K562 (cell line): Measurements from ENCODE around the gene PNLIPRP1. TPM values are rescaled to one million over a fixed set of nuclear protein-coding genes. Genes with fewer than 3 reads are reported as not detected.

Experiments used
- ATAC-seq: fragments of 200-7000 bp; cut with Tn5 transposase; 3 replicates; pipeline ENCODE4 v1.9.1; 2020; ENCODE audit warnings: moderate library complexity
- BruUV-seq: library from RNA; stranded (reverse); fragments of 400-500 nt; replicated peaks from 2 replicates; lab custom pipeline; 2021; lab: Mats Ljungman, UMichigan
- CTCF ChIA-PET: fragments of 300-600 bp; formaldehyde crosslinking; extraction: SDS; loops from one replicate; lab custom pipeline; 2021; ENCODE audit warnings: low intra/inter-chr PET ratio; lab: Yijun Ruan, JAX
- POLR2A ChIA-PET: fragments of 300-600, 350-650 bp; sonication (Branson Sonifier 250); formaldehyde crosslinking; extraction: SDS; loops from one replicate; lab custom pipeline; 2021; ENCODE audit warnings: antibody characterized with exemption, inconsistent platforms; lab: Yijun Ruan, JAX
- DNase-seq, 4 experiments: peaks; one replicate each; pipeline versions ENCODE4 v3.0.0 to v3.0.0-alpha.2; 2011 to 2018; ENCODE audit warnings: low spot score in 3 of 4, mixed read lengths in 3 of 4; ENCODE audit errors: extremely low read depth in 1 of 4
- FAIRE-seq: peaks from 2 replicates; lab custom pipeline; 2011; peaks lifted over from hg19 to GRCh38; lab: Jason Lieb, UNC
- H2AFZ ChIP-seq: 2 replicates; pipeline ENCODE4 v1.6.0; 2011; ENCODE audit warnings: low read depth, low read length, control low read depth, inconsistent platforms
- H3K27ac ChIP-seq: fragments of 200-600 bp; 3 replicates; pipeline ENCODE4 v1.8.0; 2011; ENCODE audit warnings: low read depth, mild to moderate bottlenecking, control low read depth, inconsistent platforms, low read length, moderate library complexity, mixed read lengths; ENCODE audit errors: extremely low read depth
- H3K27me3 ChIP-seq, 2 experiments: fragments of 300-600 bp in 1 of 2; 2 replicates in 1 of 2; 3 replicates in 1 of 2; pipeline versions ENCODE4 v1.6.0 to v1.8.0; 2011; ENCODE audit warnings: inconsistent platforms in 2 of 2, low read length in 2 of 2, mild to moderate bottlenecking in 1 of 2, mixed read lengths in 1 of 2, moderate library complexity in 1 of 2; ENCODE audit not compliant: control insufficient read depth in 2 of 2, insufficient read depth in 2 of 2
- H3K36me3 ChIP-seq: fragments of 300-600 bp; 3 replicates; pipeline ENCODE4 v1.8.0; 2011; ENCODE audit warnings: mild to moderate bottlenecking, low read length, inconsistent platforms; ENCODE audit not compliant: control insufficient read depth, insufficient read depth
- H3K4me1 ChIP-seq, 2 experiments: fragments of 200-600 bp in 1 of 2; replicated peaks in 1 of 2; 2 replicates in 1 of 2; 3 replicates in 1 of 2; pipeline versions ENCODE4 v1.5.1 to v1.8.0; 2011; ENCODE audit warnings: inconsistent platforms in 2 of 2, low read length in 2 of 2, mild to moderate bottlenecking in 1 of 2, mixed read lengths in 1 of 2, moderate library complexity in 1 of 2; ENCODE audit not compliant: control insufficient read depth in 2 of 2, insufficient read depth in 2 of 2
- H3K4me2 ChIP-seq: 2 replicates; pipeline ENCODE4 v1.6.1; 2011; ENCODE audit warnings: low read length, control low read depth, inconsistent platforms, mixed read lengths; ENCODE audit not compliant: insufficient read depth
- H3K4me3 ChIP-seq: fragments of 200-600 bp; sonication (generic), shearing (Covaris generic); 2 replicates; pipeline ENCODE4 v1.5.1; 2016; ENCODE audit warnings: control low read depth, inconsistent platforms
- H3K79me2 ChIP-seq: fragments of 200-600 bp; 3 replicates; pipeline ENCODE4 v1.8.0; 2011; ENCODE audit warnings: low read length, inconsistent platforms; ENCODE audit not compliant: control insufficient read depth, insufficient read depth
- H3K9ac ChIP-seq, 2 experiments: 2 replicates each; pipeline versions ENCODE4 v1.6.0 to v1.6.1; 2011; ENCODE audit warnings: low read depth in 2 of 2, low read length in 2 of 2, control low read depth in 1 of 2, inconsistent platforms in 1 of 2, mild to moderate bottlenecking in 1 of 2, mixed read lengths in 1 of 2; ENCODE audit not compliant: insufficient read depth in 1 of 2
- H3K9me1 ChIP-seq: one replicate; pipeline ENCODE4 v1.6.0; 2011; ENCODE audit warnings: inconsistent platforms, mild to moderate bottlenecking, low read length, moderate library complexity; ENCODE audit not compliant: control insufficient read depth, insufficient read depth
- H3K9me3 ChIP-seq: replicated peaks from 2 replicates; pipeline ENCODE4 v1.5.1; 2011; ENCODE audit warnings: low read depth, low read length, inconsistent platforms; ENCODE audit not compliant: control insufficient read depth, insufficient read depth
- H4K20me1 ChIP-seq: replicated peaks from 2 replicates; pipeline ENCODE4 v1.6.1; 2011; ENCODE audit warnings: low read length, inconsistent platforms, mixed read lengths; ENCODE audit not compliant: control insufficient read depth, insufficient read depth
- ARID3A ChIP-seq: IDR thresholded peaks from 2 replicates; pipeline ENCODE4 v1.6.1; 2012; ENCODE audit warnings: low read depth, low read length, improper control_type of control experiment, borderline replicate concordance
- CGGBP1 ChIP-seq: fragments of 250-450 bp; sonication (Bioruptor Pico); IDR thresholded peaks from 2 replicates; pipeline ENCODE4 v1.9.0; 2021; ENCODE audit warnings: mild to moderate bottlenecking
- FOXK1 ChIP-seq: sonication (generic); formaldehyde crosslinking; IDR thresholded peaks from 2 replicates; pipeline ENCODE4 v1.8.0; 2022; ENCODE audit warnings: missing genetic modification reagents, mild to moderate bottlenecking, borderline replicate concordance
- FOXO4 ChIP-seq: fragments of 450-650 bp; formaldehyde crosslinking; IDR thresholded peaks from 2 replicates; pipeline ENCODE4 v1.4.0; 2020; ENCODE audit warnings: mild to moderate bottlenecking, moderate library complexity
- NFIX ChIP-seq: fragments of 250-450 bp; sonication (Bioruptor Pico); IDR thresholded peaks from 2 replicates; pipeline ENCODE4 v1.4.0; 2020; ENCODE audit warnings: low read depth, mild to moderate bottlenecking, moderate library complexity
- ZC3H4 ChIP-seq: sonication (generic); formaldehyde crosslinking; IDR thresholded peaks from 2 replicates; pipeline ENCODE4 v1.9.0; 2021; ENCODE audit warnings: missing genetic modification reagents, borderline replicate concordance
- ZNF57 ChIP-seq: fragments of 450-650 bp; formaldehyde crosslinking; IDR thresholded peaks from 2 replicates; pipeline ENCODE4 v1.4.0; 2020; ENCODE audit warnings: mild to moderate bottlenecking, moderate library complexity
- whole genome bisulfite sequencing: fragments of 100-300 bp; shearing (Covaris generic); methylation state at CpG from one replicate; pipeline ENCODE4 v1.1.6; 2016; ENCODE audit warnings: low coverage, mixed read lengths; ENCODE audit not compliant: insufficient coverage; ENCODE audit errors: missing lambda C conversion rate; 5-methylcytosine and 5-hydroxymethylcytosine counted together
- in situ Hi-C: fragments of 300-500 bp; cut with MboI; formaldehyde crosslinking; loops from 4 replicates; pipeline ENCODE4 v1.15.0; 2018; ENCODE audit warnings: inconsistent platforms, mixed read lengths
- intact Hi-C: fragments of 100-400 bp; cut with micrococcal nuclease; formaldehyde crosslinking; loops from 2 replicates; pipeline ENCODE4 v1.14.2; 2022
- polyA plus RNA-seq, 8 experiments: library from polyadenylated mRNA; depleted of rRNA in 4 of 8; stranded (reverse) in 5 of 8; unstranded in 3 of 8; fragments of >200 nt; fragmentation: Nextera tagmentation in 2 of 8; fragmentation: Illumina TruSeq in 1 of 8; extraction: Ambion mirVana in 2 of 8; extraction: Trizol in 1 of 8; gene quantifications; 2 replicates each; pipeline versions ENCODE4 v1.2.1 to v1.2.3, GENCODE V29; 2011 to 2014; ENCODE audit warnings: inconsistent platforms in 1 of 8, missing spikeins in 1 of 8
- total RNA-seq, 7 experiments: library from RNA; depleted of rRNA in 6 of 7; stranded (reverse); fragments of >200 nt in 6 of 7; fragmentation: Illumina TruSeq in 2 of 7; extraction: Trizol in 2 of 7; gene quantifications; 2 replicates each; pipeline versions ENCODE4 v1.2.1 to v1.2.3, GENCODE V29; 2011 to 2021; ENCODE audit warnings: low replicate concordance in 1 of 7

Gene PNLIPRP1
- total and polyA plus RNA-seq, 9 of the 15 experiments (the other 6 are each of a cell fraction or from before 2014, with no cell fraction given), result 0.60 TPM; not detected in 8

GRCh38 chr10:116602648-116603400 lies 12.1 kb downstream of the PNLIPRP1 start:
- H4K20me1 ChIP-seq, result no peaks in the 10 kb centered on the region
- no peak for ATAC-seq
- POLR2A ChIA-PET, result no interaction called here
- no peak for FAIRE-seq
- no peaks in the 10 kb centered on the region for H3K9me3 ChIP-seq
- in situ Hi-C loops (no loop called here), intact Hi-C loops (no loop called here)
- H3K79me2 ChIP-seq, result no peaks in the 10 kb centered on the region
- H3K36me3 ChIP-seq, result no peaks in the 10 kb centered on the region
- CTCF ChIA-PET, result no interaction called here
- H3K27me3 ChIP-seq, result no peaks in the 10 kb centered on the region
- H3K4me1 ChIP-seq, result no peaks in the 10 kb centered on the region
- TF ChIP-seq ARID3A, result no peak
- TF ChIP-seq ZNF57 (CRISPR knock-in tag), result no peak
- TF ChIP-seq FOXO4 (CRISPR knock-in tag), result no peak
- no peak for TF ChIP-seq CGGBP1 (CRISPR knock-in tag)
- no peak for TF ChIP-seq NFIX (CRISPR knock-in tag)
- TF ChIP-seq ZC3H4 (CRISPR knock-in tag), result no peak
- no peak for TF ChIP-seq FOXK1 (CRISPR knock-in tag)
- no peak overlapping the region for H2AFZ ChIP-seq
- no peak overlapping the region for H3K4me2 ChIP-seq
- no peak overlapping the region for H3K27ac ChIP-seq
- no TSS peak for BruUV-seq
- H3K9ac ChIP-seq, result no peak overlapping the region
- no peaks in the 10 kb centered on the region for H3K9me1 ChIP-seq
- no peak for DNase-seq
- under 1% methylated on average over 10 of the region's 10 CpGs for WGBS
- H3K4me3 ChIP-seq, result no peak overlapping the region
